ENCODE measurements around the gene ZNF784. TPM values are rescaled to one million over a fixed set of nuclear protein-coding genes. Genes with fewer than 3 reads are reported as not detected.

The ZNF784 gene
- total and polyA plus RNA-seq, 2 of the 8 experiments (the other 6 are each of a cell fraction or from before 2014, with no cell fraction given): 6.5 to 8.0 TPM

- TF ChIP-seq CHD7 (IDR thresholded peaks at IDR 0.05; ENCODE audit: insufficient replicate concordance, low read length) (no peak), TBP (IDR thresholded peaks at IDR 0.05; ENCODE audit: low read depth, low read length) (no peak), SUZ12 (IDR thresholded peaks at IDR 0.05; ENCODE audit: low read length) (no peak), KDM1A (IDR thresholded peaks at IDR 0.05; ENCODE audit: borderline replicate concordance, low read length) (no peak), KDM4A (IDR thresholded peaks at IDR 0.05; ENCODE audit: low read depth, low read length, severe bottlenecking) (peak; percentile 12)
Observed at GRCh38 chr19:55635334-55635717, 11.0 kb upstream of the ZNF784 start (continued).
